Muscle layer of duodenum (tissue), 2 donors: Measurements from ENCODE around the gene SGK1.
"Not testable (repeated sequence)": the region's sequence is repeated elsewhere in the genome, so short reads cannot be mapped to it uniquely, and the experiment has no call there.

ENCODE experiments used
- H3K27ac ChIP-seq: one replicate; pipeline ENCODE4 v1.7.0; 2013; ENCODE audit warnings: mild to moderate bottlenecking, low read length
- H3K27me3 ChIP-seq: one replicate; pipeline ENCODE4 v1.7.0; 2013; ENCODE audit warnings: low read depth, mild to moderate bottlenecking, control low read depth, low read length
- H3K36me3 ChIP-seq, 2 donors: one replicate each; pipeline ENCODE4 v1.7.0; 2013; ENCODE audit warnings: low read length in 2 of 2, control low read depth in 1 of 2, mild to moderate bottlenecking in 1 of 2; ENCODE audit not compliant: insufficient read depth in 2 of 2, control insufficient read depth in 1 of 2
- H3K4me1 ChIP-seq, 2 donors: one replicate each; pipeline ENCODE4 v1.7.0; 2013; ENCODE audit warnings: low read length in 2 of 2, mild to moderate bottlenecking in 2 of 2, control low read depth in 1 of 2, moderate library complexity in 1 of 2; ENCODE audit not compliant: insufficient read depth in 2 of 2, control insufficient read depth in 1 of 2
- H3K4me3 ChIP-seq, 2 donors: one replicate each; pipeline ENCODE4 v1.7.0; 2013; ENCODE audit warnings: low read length in 2 of 2, low read depth in 1 of 2, mild to moderate bottlenecking in 1 of 2
- H3K9me3 ChIP-seq, 2 donors: one replicate each; pipeline ENCODE4 v1.7.0; 2013; ENCODE audit warnings: low read length in 2 of 2, control low read depth in 1 of 2, mild to moderate bottlenecking in 1 of 2; ENCODE audit not compliant: control insufficient read depth in 1 of 2
- donor health status: healthy.

Gene SGK1

GRCh38 chr6:134196568-134197193 is 121.2 kb downstream of the SGK1 start:
- no peak overlapping the region for H3K27ac ChIP-seq
- H3K4me3 ChIP-seq = no peak overlapping the region
- peaks cover 0 to 3% of the 10 kb centered on the region in 2 donors for H3K4me1 ChIP-seq
- H3K9me3 ChIP-seq = no peaks in the 10 kb centered on the region
- no peaks in the 10 kb centered on the region for H3K27me3 ChIP-seq
- no peaks in the 10 kb centered on the region for H3K36me3 ChIP-seq

- Histone ChIP-seq H3K4me1 (peaks cover 0 to 3% of the 10 kb centered on the region in 2 donors), H3K27ac (no peak overlapping the region), H3K36me3 (no peaks in the 10 kb centered on the region)
Observed at GRCh38 chr6:134195985-134196384, 121.9 kb downstream of the SGK1 start.

GRCh38 chr6:134195164-134195906 is 122.6 kb downstream of the SGK1 start:
- H3K9me3 ChIP-seq = no peaks in the 10 kb centered on the region

More at GRCh38 chr6:134195985-134196384, 121.9 kb downstream of the SGK1 start:
- Histone ChIP-seq H3K4me3 (no peak overlapping the region), H3K27me3 (no peaks in the 10 kb centered on the region), H3K9me3 (no peaks in the 10 kb centered on the region)

GRCh38 chr6:134193536-134194498 is 124.1 kb downstream of the SGK1 start:
- no peak overlapping the region for H3K4me3 ChIP-seq
- H3K4me1 ChIP-seq = peaks cover 0 to 3% of the 10 kb centered on the region in 2 donors
- H3K9me3 ChIP-seq = no peaks in the 10 kb centered on the region
- H3K27me3 ChIP-seq = no peaks in the 10 kb centered on the region
- no peak overlapping the region for H3K27ac ChIP-seq
- no peaks in the 10 kb centered on the region for H3K36me3 ChIP-seq

More at GRCh38 chr6:134195164-134195906, 122.6 kb downstream of the SGK1 start:
- Histone ChIP-seq H3K4me1 (peaks cover 0 to 3% of the 10 kb centered on the region in 2 donors), H3K4me3 (no peak overlapping the region), H3K27me3 (no peaks in the 10 kb centered on the region), H3K27ac (no peak overlapping the region), H3K36me3 (no peaks in the 10 kb centered on the region)

- not testable (repeated sequence) for H3K27me3 ChIP-seq
Observed at GRCh38 chr6:134192609-134193008, 125.3 kb downstream of the SGK1 start.

GRCh38 chr6:134190883-134191282 is 127.0 kb downstream of the SGK1 start:
- Histone ChIP-seq H3K27ac (no peak overlapping the region), H3K27me3 (no peaks in the 10 kb centered on the region), H3K36me3 (no peaks in the 10 kb centered on the region), H3K4me3 (no peak overlapping the region), H3K9me3 (no peaks in the 10 kb centered on the region), H3K4me1 (peaks cover 0 to 3% of the 10 kb centered on the region in 2 donors)

More at GRCh38 chr6:134192609-134193008, 125.3 kb downstream of the SGK1 start:
- not testable (repeated sequence) for H3K4me1 ChIP-seq, H3K36me3 ChIP-seq, H3K27ac ChIP-seq, H3K4me3 ChIP-seq, H3K9me3 ChIP-seq

- Histone ChIP-seq H3K4me3 (no peak overlapping the region), H3K27me3 (no peaks in the 10 kb centered on the region), H3K27ac (no peak overlapping the region), H3K36me3 (no peaks in the 10 kb centered on the region), H3K9me3 (no peaks in the 10 kb centered on the region), H3K4me1 (no peaks in the 10 kb centered on the region)
Observed at GRCh38 chr6:134187751-134188150, 130.2 kb downstream of the SGK1 start.

- H3K4me3 ChIP-seq = no peak overlapping the region
- H3K4me1 ChIP-seq = no peaks in the 10 kb centered on the region
- no peak overlapping the region for H3K27ac ChIP-seq
- H3K36me3 ChIP-seq = no peaks in the 10 kb centered on the region
- H3K27me3 ChIP-seq = no peaks in the 10 kb centered on the region
- no peaks in the 10 kb centered on the region for H3K9me3 ChIP-seq
Observed at GRCh38 chr6:134187154-134187553, 130.8 kb downstream of the SGK1 start.

- Histone ChIP-seq H3K27ac (no peak overlapping the region), H3K36me3 (no peaks in the 10 kb centered on the region), H3K27me3 (no peaks in the 10 kb centered on the region), H3K4me3 (no peak overlapping the region), H3K9me3 (no peaks in the 10 kb centered on the region), H3K4me1 (no peaks in the 10 kb centered on the region)
Observed at GRCh38 chr6:134186355-134186754, 131.6 kb downstream of the SGK1 start.

- no peak overlapping the region for H3K27ac ChIP-seq
- H3K9me3 ChIP-seq = no peaks in the 10 kb centered on the region
- H3K36me3 ChIP-seq = no peaks in the 10 kb centered on the region
- no peak overlapping the region for H3K4me3 ChIP-seq
- H3K27me3 ChIP-seq = no peaks in the 10 kb centered on the region
- H3K4me1 ChIP-seq = no peaks in the 10 kb centered on the region
Observed at GRCh38 chr6:134185277-134185676, 132.6 kb downstream of the SGK1 start.

GRCh38 chr6:134183844-134184243 is 134.1 kb downstream of the SGK1 start:
- H3K4me1 ChIP-seq = no peaks in the 10 kb centered on the region
- H3K27ac ChIP-seq = no peak overlapping the region
- no peaks in the 10 kb centered on the region for H3K36me3 ChIP-seq
- H3K9me3 ChIP-seq = no peaks in the 10 kb centered on the region
- H3K27me3 ChIP-seq = no peaks in the 10 kb centered on the region
- H3K4me3 ChIP-seq = no peak overlapping the region
